GOT3 (cell line): ENCODE measurements around the gene ZNF106.

Experiments used
- DNase-seq: peaks from one replicate; lab custom pipeline; 2025; ENCODE audit warnings: mixed read lengths; lab: John Stamatoyannopoulos, UW

Gene ZNF106

DNA sequence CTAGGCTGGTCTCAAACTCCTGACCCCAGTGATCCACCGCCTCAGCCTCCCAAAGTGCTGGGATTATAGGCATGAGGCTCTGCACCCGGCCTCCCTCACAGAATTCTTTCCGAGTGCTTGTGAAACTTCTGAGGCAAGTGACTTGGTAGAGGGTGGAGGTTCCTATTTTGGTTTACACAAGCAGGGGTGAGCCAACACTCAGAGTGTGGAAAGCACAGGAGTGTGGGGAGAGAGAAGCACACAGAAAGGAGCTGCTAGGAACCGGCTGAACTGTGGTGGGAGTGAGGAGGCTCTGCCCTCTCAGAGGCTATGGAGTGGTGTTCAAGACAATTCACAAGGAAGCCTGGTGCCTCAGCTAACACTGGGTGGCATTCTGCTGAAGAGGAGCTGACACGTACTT, 123.9 kb downstream of the ZNF106 start:
- no peak for DNase-seq

DNA sequence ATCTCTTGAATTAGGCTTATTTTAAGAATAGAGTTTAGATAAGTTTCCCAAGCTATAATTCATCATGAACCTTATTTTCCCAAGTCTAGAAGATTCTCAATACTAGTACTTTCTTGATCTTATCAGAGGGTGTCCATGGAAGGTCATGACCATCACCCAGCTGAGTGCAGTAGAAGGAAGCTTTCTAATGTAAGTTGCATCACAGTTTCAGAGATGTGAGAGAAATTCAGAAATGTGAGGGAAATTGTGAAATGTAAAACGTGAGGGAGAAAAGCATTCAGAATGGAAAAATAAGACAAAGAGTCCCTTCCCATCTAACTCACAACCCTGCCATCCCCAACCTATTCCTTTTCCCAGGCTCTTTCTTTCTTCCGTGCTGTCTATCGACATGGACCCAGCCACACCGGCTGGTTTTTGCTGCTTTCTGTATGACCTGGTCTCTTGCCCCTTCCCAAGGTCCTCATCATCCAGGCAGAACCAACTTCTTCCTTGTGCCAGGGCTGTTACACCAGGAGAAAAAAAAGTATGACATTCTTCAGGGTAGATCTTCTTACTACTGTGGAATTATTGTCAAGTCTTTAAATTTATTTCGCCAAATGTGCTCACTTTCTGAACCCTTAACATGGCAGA, 124.9 kb downstream of the ZNF106 start:
- DNase-seq, result no peak

GRCh38 chr15:42364529-42364928, 126.4 kb downstream of the ZNF106 start:
- DNase-seq, result no peak

DNA sequence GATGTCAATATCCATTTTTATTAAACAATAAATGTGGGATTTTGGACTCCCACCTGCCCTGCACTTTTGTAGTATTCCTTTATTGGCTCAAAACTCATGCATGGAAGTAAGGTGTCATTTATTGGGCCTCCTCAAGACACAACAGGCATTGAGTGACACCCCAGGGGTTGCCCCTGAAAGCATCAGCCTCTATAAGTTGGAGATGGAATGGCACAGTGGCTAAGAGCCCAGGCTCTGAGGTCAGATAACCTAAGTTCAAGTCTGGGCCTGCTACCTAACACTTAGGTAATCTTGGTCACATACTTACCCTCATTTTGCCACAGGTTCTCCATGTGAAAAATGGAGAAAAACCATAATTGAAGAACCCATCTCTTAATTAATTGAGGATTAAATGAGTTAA, 127.0 kb downstream of the ZNF106 start:
- no peak for DNase-seq

- no peak for DNase-seq
Observed at GRCh38 chr15:42363487-42363886, 127.5 kb downstream of the ZNF106 start.
